Suprapubic skin (tissue), 4 donors: Measurements from ENCODE around the gene PTPRF. TPM values are rescaled to one million over a fixed set of nuclear protein-coding genes. Genes with fewer than 3 reads are reported as not detected.
A peak's percentile ranks its signal among the peaks of the same experiment; 100 is the strongest.

Experiments used
- DNase-seq, 2 donors: peaks; one replicate each; pipeline ENCODE4 v3.0.0-alpha.2; 2019; ENCODE audit warnings: low spot score in 2 of 2
- H3K27ac ChIP-seq: fragments of 200-600 bp; sonication (generic); one replicate; pipeline ENCODE4 v1.5.1; 2019
- H3K27me3 ChIP-seq: fragments of 200-600 bp; sonication (generic); one replicate; pipeline ENCODE4 v1.5.1; 2019
- H3K36me3 ChIP-seq: fragments of 200-600 bp; sonication (generic); one replicate; pipeline ENCODE4 v1.5.1; 2019
- H3K4me1 ChIP-seq: fragments of 200-600 bp; sonication (generic); one replicate; pipeline ENCODE4 v1.5.1; 2019
- H3K4me3 ChIP-seq: fragments of 200-600 bp; sonication (generic); one replicate; pipeline ENCODE4 v1.5.1; 2019; ENCODE audit warnings: mild to moderate bottlenecking
- H3K9me3 ChIP-seq: fragments of 200-600 bp; sonication (generic); one replicate; pipeline ENCODE4 v1.5.1; 2019
- CTCF ChIP-seq, 2 donors: fragments of 200-600 bp in 1 of 2; fragments of 450-650 bp in 1 of 2; sonication (generic) in 1 of 2; IDR thresholded peaks; one replicate each; pipeline ENCODE4 v1.5.1; 2016 to 2019; ENCODE audit warnings: antibody characterized with exemption in 2 of 2, mild to moderate bottlenecking in 1 of 2, moderate library complexity in 1 of 2
- EP300 ChIP-seq: sonication (generic); formaldehyde crosslinking; IDR thresholded peaks from one replicate; pipeline ENCODE4 v1.6.1; 2017; ENCODE audit warnings: antibody characterized with exemption
- POLR2A ChIP-seq, 2 donors: fragments of 450-650 bp; IDR thresholded peaks; one replicate each; pipeline ENCODE4 v1.6.1; 2017; ENCODE audit warnings: antibody characterized with exemption in 2 of 2, mild to moderate bottlenecking in 2 of 2, moderate library complexity in 2 of 2
- POLR2AphosphoS5 ChIP-seq, 3 donors: sonication (generic); formaldehyde crosslinking; IDR thresholded peaks; one replicate each; pipeline ENCODE4 v1.6.1; 2017; ENCODE audit warnings: antibody characterized with exemption in 3 of 3
- WGBS: methylation state at CpG from one replicate; pipeline ENCODE4 v1.1.5; 2018; 5-methylcytosine and 5-hydroxymethylcytosine counted together
- total RNA-seq, 4 donors: library from RNA; depleted of rRNA; stranded (reverse); fragments of >200 nt; gene quantifications; one replicate each; pipeline ENCODE4 v1.1.0, GENCODE V29; 2016

The PTPRF gene
- total RNA-seq, 4 donors from 2014 or later = 209 to 373 (median 289) TPM

- 65% methylated on average over 6 of the region's 6 CpGs for WGBS
- Histone ChIP-seq H3K27me3 (no peaks in the 10 kb centered on the region), H3K27ac (no peak overlapping the region), H3K4me1 (peaks cover 71% of the 10 kb centered on the region), H3K4me3 (no peak overlapping the region), H3K36me3 (peaks cover 8% of the 10 kb centered on the region), H3K9me3 (no peaks in the 10 kb centered on the region)
- DNase-seq = no peak
- TF ChIP-seq CTCF (IDR thresholded peaks at IDR 0.05) = peak in 1 of 2 donors; percentile 39
- no peak for TF ChIP-seq POLR2A (IDR thresholded peaks at IDR 0.05)
Observed at GRCh38 chr1:43554444-43554992, 23.8 kb downstream of the PTPRF start.

GRCh38 chr1:43556782-43557181, 26.1 kb downstream of the PTPRF start:
- WGBS = 73% methylated on average over 6 of the region's 6 CpGs
- Histone ChIP-seq H3K4me3 (no peak overlapping the region), H3K4me1 (peaks cover 52% of the 10 kb centered on the region), H3K9me3 (no peaks in the 10 kb centered on the region), H3K27ac (peak overlapping the region; percentile 20), H3K27me3 (no peaks in the 10 kb centered on the region), H3K36me3 (peaks cover 19% of the 10 kb centered on the region)
- TF ChIP-seq POLR2AphosphoS5 (IDR thresholded peaks at IDR 0.05) = no peak
- DNase-seq = no peak

GRCh38 chr1:43557744-43558245, 27.1 kb downstream of the PTPRF start:
- peak overlapping the region; percentile 13 for H3K4me3 ChIP-seq
- WGBS = 37% methylated on average over 2 of the region's 9 CpGs
- H3K27me3 ChIP-seq = no peaks in the 10 kb centered on the region
- TF ChIP-seq CTCF (IDR thresholded peaks at IDR 0.05) = no peak
- TF ChIP-seq POLR2AphosphoS5 (IDR thresholded peaks at IDR 0.05) = no peak
- TF ChIP-seq POLR2A (IDR thresholded peaks at IDR 0.05) = no peak
- TF ChIP-seq EP300 = no peak
- H3K4me1 ChIP-seq = peaks cover 42% of the 10 kb centered on the region
- H3K27ac ChIP-seq = peak overlapping the region; percentile 67
- no peak for DNase-seq
- peaks cover 19% of the 10 kb centered on the region for H3K36me3 ChIP-seq
- H3K9me3 ChIP-seq = no peaks in the 10 kb centered on the region

GRCh38 chr1:43558346-43558841, 27.7 kb downstream of the PTPRF start:
- H3K27ac ChIP-seq = peak overlapping the region; percentile 67
- peaks cover 40% of the 10 kb centered on the region for H3K4me1 ChIP-seq
- H3K36me3 ChIP-seq = peaks cover 19% of the 10 kb centered on the region
- 33% methylated on average over 3 of the region's 21 CpGs for WGBS
- peak overlapping the region; percentile 13 for H3K4me3 ChIP-seq
- no peaks in the 10 kb centered on the region for H3K27me3 ChIP-seq
- no peaks in the 10 kb centered on the region for H3K9me3 ChIP-seq
- DNase-seq = no peak
- no peak for TF ChIP-seq POLR2A (IDR thresholded peaks at IDR 0.05)
- TF ChIP-seq CTCF (IDR thresholded peaks at IDR 0.05) = no peak
- TF ChIP-seq POLR2AphosphoS5 (IDR thresholded peaks at IDR 0.05) = no peak
- TF ChIP-seq EP300 = no peak

- H3K36me3 ChIP-seq = peaks cover 11% of the 10 kb centered on the region
- H3K27me3 ChIP-seq = no peaks in the 10 kb centered on the region
- 93% methylated on average over 6 of the region's 6 CpGs for WGBS
- no peak overlapping the region for H3K4me3 ChIP-seq
- no peaks in the 10 kb centered on the region for H3K9me3 ChIP-seq
- no peak for DNase-seq
- peaks cover 50% of the 10 kb centered on the region for H3K4me1 ChIP-seq
- TF ChIP-seq CTCF (IDR thresholded peaks at IDR 0.05) (no peak), EP300 (no peak), POLR2A (IDR thresholded peaks at IDR 0.05) (no peak)
- no peak overlapping the region for H3K27ac ChIP-seq
Observed at GRCh38 chr1:43559714-43560113, 29.0 kb downstream of the PTPRF start.

- H3K27ac ChIP-seq = no peak overlapping the region
- no peaks in the 10 kb centered on the region for H3K9me3 ChIP-seq
- no peak for DNase-seq
- H3K4me1 ChIP-seq = peaks cover 56% of the 10 kb centered on the region
- H3K27me3 ChIP-seq = no peaks in the 10 kb centered on the region
- WGBS = 78% methylated on average over 6 of the region's 6 CpGs
- no peak overlapping the region for H3K4me3 ChIP-seq
- TF ChIP-seq POLR2A (IDR thresholded peaks at IDR 0.05) = no peak
- peaks cover 11% of the 10 kb centered on the region for H3K36me3 ChIP-seq
Observed at GRCh38 chr1:43560286-43560685, 29.6 kb downstream of the PTPRF start.
